ENCODE data around the gene ZNF831.

Gene ZNF831

DNA sequence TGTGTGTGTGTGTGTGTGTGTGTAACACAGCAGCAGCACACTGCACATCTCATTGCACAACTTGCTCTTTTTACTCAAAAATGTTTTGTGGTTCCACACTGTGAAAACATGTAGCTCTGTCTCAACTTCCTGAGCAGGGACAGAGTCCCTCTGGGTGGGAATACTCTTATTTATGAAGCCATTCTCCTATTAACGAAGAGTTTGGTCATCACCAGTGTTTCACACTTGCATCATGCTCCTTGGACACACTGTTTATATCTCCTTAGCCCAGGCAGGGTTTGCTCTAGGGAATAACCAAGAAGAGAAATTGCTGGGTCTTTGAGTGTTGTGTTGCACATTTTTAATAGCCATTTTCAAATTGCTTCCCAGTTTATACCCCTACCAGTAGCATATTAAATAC, 53.6 kb downstream of the ZNF831 start:
- DNase-seq, result no peak

DNA sequence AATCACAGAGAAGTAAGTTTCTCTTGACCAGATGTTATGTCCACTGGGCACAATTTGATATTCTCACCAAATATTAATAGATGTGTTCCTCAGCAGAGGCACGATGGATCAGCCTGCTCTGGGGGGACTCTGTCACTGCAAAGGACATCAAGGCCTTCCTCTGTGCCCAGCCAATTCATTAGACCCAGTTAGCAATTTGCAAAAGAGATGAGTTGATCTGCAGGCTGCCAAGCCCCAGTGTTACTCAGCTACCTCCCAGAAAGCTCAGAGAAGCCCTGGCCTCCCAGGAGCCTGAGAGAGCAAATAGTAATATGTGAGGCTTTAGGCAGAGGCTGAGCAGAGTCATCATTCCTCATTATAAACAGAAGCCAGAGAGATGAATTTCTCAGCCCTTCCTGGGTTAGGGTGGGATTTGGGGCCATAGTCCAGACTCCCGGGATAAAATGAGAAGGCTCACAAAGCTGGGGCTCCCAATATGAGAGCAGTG, 54.2 kb downstream of the ZNF831 start:
- no peak for DNase-seq

- no peak for DNase-seq
Measured at GRCh38 chr20:59219211-59219610, 55.6 kb downstream of the ZNF831 start.

GRCh38 chr20:59220161-59220560, 56.5 kb downstream of the ZNF831 start:
- DNase-seq, result no peak

- no peak for DNase-seq
Measured at GRCh38 chr20:59221049-59221706, 57.6 kb downstream of the ZNF831 start.

- DNase-seq, result peak in 1 of 6 experiments; percentile 49
Measured at GRCh38 chr20:59221707-59222252, 58.2 kb downstream of the ZNF831 start.

GRCh38 chr20:59222253-59223181, 58.9 kb downstream of the ZNF831 start:
- peak; percentile 65 to 83 (median 75) for DNase-seq

DNA sequence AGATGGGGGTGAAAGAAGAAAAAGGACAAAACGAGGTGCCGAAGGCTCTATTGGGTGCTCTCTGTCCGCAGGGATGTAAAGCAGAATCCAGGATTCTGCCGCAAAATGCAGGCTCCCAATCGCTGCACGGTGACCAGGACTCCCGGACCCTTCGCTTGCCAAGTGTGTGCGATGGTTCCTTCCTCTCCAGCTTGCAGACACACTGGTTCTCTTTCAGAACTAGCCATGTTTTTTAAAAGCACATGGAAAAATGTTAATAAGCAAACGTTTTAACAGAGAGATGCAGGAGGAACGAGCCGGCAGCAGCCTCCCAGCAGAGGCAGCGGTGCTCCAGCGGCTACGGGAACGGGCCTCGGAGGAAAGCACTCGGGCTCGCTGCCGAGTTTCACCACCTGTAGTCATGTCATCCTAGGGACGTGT, 59.6 kb downstream of the ZNF831 start:
- no peak for DNase-seq

GRCh38 chr20:59223750-59224149, 60.1 kb downstream of the ZNF831 start:
- DNase-seq, result no peak

GRCh38 chr20:59224236-59224635, 60.6 kb downstream of the ZNF831 start:
- no peak for DNase-seq

DNA sequence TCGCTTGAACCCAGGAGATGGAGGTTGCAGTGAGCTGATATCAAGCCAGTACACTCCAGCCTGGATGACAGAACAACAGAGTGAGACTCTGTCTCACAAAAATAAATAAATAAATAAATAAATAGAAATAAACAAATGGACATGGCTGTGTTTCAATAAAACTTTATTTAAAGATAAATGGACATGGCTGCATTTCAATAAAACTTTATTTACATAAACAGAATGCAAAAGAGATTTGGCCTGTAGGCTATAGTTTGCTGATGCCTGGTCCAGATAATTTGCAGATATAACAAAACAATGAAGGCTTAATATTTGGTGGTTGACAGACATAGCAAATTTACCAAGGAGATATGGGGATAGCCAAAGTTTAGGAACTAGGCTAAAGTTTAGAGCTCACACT, 66.8 kb downstream of the ZNF831 start:
- DNase-seq, result no peak

DNA sequence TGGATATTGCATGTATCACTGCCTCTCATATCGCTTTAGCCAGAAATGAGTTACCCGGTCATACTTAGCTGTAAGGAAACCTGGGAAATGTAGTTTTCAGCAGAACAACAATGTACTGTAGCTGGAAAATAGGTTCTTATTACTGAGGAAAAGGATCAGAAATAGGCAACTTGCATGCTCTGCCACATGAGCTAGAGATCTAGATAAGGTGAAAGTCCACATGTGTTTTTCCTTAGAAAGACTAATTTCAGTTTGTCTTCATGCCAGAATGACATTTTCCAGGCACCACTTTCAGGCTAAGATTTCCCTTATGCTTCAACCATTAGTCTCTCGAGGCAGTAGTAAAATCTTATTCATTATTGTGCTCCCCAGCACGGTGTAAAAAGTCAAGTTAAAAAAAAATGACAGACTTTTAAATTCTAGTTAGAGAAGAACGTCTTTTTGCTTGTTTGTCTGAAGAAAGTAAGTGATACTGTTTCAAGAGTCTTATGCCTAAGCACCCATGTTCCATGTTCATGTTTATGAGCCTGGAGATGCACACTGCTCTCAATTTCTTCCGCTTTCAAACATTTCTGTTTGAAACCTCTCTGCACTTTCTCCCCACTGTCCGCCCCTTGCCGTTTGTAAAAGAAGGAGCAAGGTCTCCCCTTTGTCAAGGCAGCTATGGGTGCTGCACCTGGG, 67.6 kb downstream of the ZNF831 start:
- no peak for DNase-seq

- no peak for DNase-seq
Measured at GRCh38 chr20:59232618-59233017, 69.0 kb downstream of the ZNF831 start.

GRCh38 chr20:59235226-59235625, 71.6 kb downstream of the ZNF831 start:
- no peak for DNase-seq

DNA sequence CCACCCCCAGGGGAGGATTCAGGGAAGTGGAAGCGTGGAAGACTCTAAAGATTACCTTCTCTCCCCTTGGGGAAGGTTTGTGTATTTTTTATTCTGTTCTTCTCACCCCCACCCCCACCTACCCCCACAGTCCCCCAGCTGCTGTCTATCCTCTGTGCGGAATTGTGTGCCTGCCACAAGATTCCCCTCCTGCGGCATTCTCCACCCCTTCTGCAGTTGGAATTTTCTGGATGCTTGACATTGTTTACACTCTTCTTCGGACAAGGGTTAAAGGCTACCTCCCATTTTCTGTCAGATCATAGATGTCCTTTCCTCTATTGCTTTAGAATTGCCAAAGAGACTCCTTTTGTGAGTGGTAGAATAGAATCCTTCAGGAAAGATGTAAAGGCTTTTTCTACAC, 76.4 kb downstream of the ZNF831 start:
- DNase-seq, result no peak

- no peak for DNase-seq
Measured at GRCh38 chr20:59242714-59243626, 79.3 kb downstream of the ZNF831 start.

GRCh38 chr20:59246691-59247400, 83.2 kb downstream of the ZNF831 start:
- DNase-seq, result no peak

DNA sequence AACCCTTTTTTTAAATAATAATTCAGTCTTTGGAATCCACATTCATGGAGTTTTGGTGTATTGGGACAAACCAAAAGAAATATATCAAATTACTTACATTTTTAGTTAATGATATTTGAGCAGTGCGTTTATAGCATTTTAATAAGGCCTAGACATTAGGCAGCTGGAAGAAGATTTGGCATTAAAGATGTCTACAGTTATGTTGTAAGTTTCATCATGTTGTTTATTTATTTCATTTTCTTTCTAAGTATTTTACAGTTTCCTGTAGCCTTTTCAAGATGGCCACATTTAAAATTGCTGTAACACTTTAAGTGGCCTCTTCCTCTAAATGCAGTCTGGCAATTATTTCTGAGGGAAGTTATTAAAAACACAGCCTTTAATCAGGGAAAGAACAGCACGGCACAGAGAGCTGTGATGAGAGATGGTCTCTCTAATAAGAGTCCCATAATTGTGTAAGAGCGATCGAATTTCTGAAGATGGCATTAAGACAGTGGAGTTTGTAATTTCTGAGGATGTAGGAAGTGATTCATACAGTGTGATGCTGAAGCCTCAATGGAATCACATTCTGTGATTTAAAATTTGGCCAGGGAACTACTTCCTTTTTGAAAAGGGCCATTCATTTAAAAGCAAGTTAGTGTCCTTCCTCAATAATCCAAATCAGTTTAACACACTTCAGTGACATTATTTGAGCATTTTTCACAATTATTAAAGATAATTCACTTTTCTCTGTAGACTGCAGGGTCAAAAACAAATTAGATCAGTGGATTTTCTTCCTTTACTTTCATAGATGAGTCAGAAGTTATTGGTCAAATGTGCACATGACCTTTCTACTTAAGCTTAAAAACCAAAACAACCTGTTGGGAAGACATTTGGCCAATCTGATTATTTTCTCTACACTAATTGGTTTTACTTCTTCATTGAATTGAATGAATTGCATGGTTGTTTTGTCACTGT, 84.4 kb downstream of the ZNF831 start:
- no peak for DNase-seq

DNA sequence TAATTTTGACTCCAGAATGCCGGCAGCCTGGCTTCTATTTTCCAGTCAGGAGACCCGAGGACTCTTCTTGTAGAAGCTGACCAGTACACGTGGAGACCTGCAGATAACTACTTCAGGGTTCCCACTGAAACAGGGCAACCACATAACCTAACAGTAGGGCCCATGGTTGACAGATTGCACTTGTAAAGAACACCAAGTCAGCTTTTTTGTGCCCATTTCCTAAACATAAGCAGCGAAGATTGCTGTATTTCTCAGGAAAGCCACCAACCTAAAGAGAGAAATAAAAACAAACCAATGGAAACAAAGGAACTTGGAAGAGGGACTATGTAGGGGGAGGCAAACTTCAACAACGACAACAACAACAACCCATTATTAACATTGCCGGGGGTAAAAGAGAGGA, 86.7 kb downstream of the ZNF831 start:
- DNase-seq, result no peak

GRCh38 chr20:59253325-59253724, 89.7 kb downstream of the ZNF831 start:
- DNase-seq, result peak in 5 of 6 experiments; percentile 2 to 61 (median 45)

Measured in stimulated activated naive CD4-positive, alpha-beta T cell (primary cell).